ENCODE measurements around the gene LCP1.

Gene LCP1

DNA sequence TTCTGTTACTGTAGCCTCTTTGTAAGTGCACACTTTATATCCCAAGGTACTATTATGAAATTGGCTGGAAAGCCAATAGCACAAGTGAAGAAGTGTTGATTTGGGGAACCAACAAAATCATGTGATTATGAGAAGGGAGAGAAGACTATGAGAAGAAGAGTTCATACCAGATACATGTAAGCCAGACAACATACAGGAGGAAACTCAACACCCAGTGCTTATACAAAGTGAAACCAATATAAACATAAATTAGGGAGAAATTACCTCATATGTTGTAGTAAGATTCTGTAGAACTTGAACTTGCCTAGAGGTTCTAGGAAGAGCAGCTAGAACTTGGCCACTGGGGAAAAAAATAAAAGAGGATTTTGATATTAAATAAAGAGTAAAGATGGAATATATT, 94.5 kb downstream of the LCP1 start:
- Histone ChIP-seq H3K9me3 (ENCODE audit: control insufficient read depth, low read depth, low read length) (no peaks in the 10 kb centered on the region), H3K27me3 (ENCODE audit: control insufficient read depth, insufficient read depth, low read length) (no peaks in the 10 kb centered on the region), H3K9ac (ENCODE audit: low read length) (no peak overlapping the region), H3K4me3 (ENCODE audit: low read length) (no peak overlapping the region), H3K27ac (ENCODE audit: low read length) (no peak overlapping the region), H3K4me1 (ENCODE audit: control insufficient read depth, low read depth, low read length) (no peaks in the 10 kb centered on the region), H3K36me3 (ENCODE audit: control insufficient read depth, low read depth, low read length) (no peaks in the 10 kb centered on the region)

DNA sequence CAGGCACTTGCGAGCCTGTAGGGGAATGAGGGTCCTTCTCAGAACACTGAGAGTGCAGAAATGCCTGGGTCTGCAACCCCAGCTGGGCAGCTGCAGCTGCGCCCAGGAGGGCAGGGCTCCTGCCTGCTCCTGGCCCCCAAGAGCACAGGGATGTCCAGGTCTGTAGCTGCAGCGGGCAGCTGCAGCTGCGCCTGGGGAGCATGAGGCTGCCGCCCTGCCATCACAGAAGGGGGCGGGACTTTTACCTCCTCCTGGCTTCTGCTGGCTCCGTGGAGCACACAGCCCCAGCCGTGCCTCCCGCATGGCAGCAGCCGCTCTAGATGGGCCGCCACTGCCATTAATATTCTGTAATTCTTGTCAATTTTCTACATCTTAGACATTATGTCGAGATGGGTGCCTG, 95.0 kb downstream of the LCP1 start:
- no peak overlapping the region for H3K4me3 ChIP-seq (ENCODE audit: low read length)
- H3K9ac ChIP-seq (ENCODE audit: low read length) = no peak overlapping the region
- no peaks in the 10 kb centered on the region for H3K9me3 ChIP-seq (ENCODE audit: control insufficient read depth, low read depth, low read length)
- H3K4me1 ChIP-seq (ENCODE audit: control insufficient read depth, low read depth, low read length) = no peaks in the 10 kb centered on the region
- no peak overlapping the region for H3K27ac ChIP-seq (ENCODE audit: low read length)
- no peaks in the 10 kb centered on the region for H3K27me3 ChIP-seq (ENCODE audit: control insufficient read depth, insufficient read depth, low read length)
- no peaks in the 10 kb centered on the region for H3K36me3 ChIP-seq (ENCODE audit: control insufficient read depth, low read depth, low read length)

DNA sequence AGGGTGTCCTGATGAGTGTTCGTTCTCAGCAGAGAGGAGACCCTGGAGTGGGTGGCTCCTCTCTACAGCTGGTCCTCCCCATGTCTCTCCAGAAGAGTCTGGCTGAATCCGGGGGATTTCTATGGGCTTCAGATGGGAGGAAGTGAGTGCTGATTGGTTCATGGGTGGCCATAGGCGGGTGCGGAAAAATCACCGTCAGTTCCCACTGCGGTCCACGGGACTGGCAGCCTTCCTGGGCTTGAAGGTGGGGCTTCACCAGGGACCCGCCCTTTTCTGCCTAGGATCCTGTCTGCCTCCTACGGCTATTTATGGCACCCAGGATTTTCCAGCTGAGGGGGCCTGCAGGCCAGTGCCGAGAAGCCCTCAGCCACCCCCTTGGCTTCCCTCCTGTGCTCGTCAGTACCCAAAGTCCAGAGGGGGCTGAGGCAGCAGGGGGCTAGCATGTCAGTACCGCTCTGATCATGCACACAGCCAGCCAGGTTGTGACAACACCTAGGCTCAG, 95.5 kb downstream of the LCP1 start:
- Histone ChIP-seq H3K36me3 (ENCODE audit: control insufficient read depth, low read depth, low read length) (no peaks in the 10 kb centered on the region), H3K27me3 (ENCODE audit: control insufficient read depth, insufficient read depth, low read length) (no peaks in the 10 kb centered on the region), H3K9ac (ENCODE audit: low read length) (no peak overlapping the region), H3K27ac (ENCODE audit: low read length) (no peak overlapping the region), H3K9me3 (ENCODE audit: control insufficient read depth, low read depth, low read length) (no peaks in the 10 kb centered on the region), H3K4me1 (ENCODE audit: control insufficient read depth, low read depth, low read length) (no peaks in the 10 kb centered on the region), H3K4me3 (ENCODE audit: low read length) (no peak overlapping the region)

DNA sequence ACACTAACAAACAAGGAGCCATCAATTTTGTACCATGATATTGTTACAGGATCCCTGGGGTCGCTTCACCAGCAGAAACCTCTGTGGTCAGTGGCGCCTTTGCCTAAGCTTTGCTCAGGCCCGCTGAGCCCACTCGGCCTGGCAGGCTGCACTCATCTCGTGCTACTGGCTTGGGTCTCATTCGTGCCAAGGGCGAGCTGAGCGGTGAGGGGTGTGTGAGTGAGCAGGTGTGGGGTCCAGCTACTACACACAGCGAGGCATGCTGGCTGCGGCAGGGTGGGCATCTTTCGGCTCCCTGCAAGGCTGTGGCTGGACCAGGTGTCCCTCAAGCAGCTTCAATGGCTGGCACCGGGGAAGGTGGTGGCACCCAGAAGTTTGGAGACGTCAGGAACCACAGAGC, 96.2 kb downstream of the LCP1 start:
- no peaks in the 10 kb centered on the region for H3K27me3 ChIP-seq (ENCODE audit: control insufficient read depth, insufficient read depth, low read length)
- no peak overlapping the region for H3K4me3 ChIP-seq (ENCODE audit: low read length)
- no peaks in the 10 kb centered on the region for H3K4me1 ChIP-seq (ENCODE audit: control insufficient read depth, low read depth, low read length)
- H3K9ac ChIP-seq (ENCODE audit: low read length) = no peak overlapping the region
- H3K36me3 ChIP-seq (ENCODE audit: control insufficient read depth, low read depth, low read length) = no peaks in the 10 kb centered on the region
- H3K27ac ChIP-seq (ENCODE audit: low read length) = no peak overlapping the region
- H3K9me3 ChIP-seq (ENCODE audit: control insufficient read depth, low read depth, low read length) = no peaks in the 10 kb centered on the region

DNA sequence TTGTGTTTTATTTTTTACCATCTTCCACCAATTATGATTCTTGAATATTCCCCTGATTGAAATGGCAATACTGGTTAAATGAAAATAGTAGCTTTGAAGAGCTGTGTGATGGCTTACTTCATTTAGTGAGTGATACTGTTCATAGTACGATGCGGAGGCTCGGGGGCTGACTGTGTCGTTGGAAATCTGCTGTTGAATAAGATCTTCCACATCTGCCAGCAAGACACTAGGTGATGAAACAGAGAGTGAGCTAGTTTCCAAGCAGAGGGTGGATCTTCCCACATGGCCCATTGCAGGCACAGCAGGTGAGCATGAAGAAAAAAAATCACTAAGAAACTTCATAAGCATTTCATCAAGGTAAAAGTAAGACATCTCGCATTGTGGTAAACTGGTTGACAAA, 99.7 kb downstream of the LCP1 start:
- Histone ChIP-seq H3K9ac (ENCODE audit: low read length) (no peak overlapping the region), H3K36me3 (ENCODE audit: control insufficient read depth, low read depth, low read length) (no peaks in the 10 kb centered on the region)

DNA sequence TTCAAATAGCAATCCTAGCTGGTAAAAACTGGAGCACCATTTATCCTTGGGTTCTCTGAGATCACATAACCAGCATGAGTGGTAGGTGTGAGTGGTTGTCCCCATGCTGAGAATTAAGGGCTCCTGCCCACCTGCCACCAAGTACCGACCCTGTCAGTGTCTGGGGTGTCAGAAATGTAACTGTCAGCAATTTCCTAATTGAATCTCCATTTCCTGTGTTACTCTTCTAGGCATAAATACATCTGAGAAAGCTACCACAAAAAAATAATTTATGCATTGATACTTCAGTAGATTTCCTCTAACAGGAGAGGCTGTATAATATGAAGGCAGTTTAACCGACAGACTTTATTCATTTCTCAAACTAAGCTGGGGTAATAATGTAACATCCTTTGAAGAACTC, 102.2 kb downstream of the LCP1 start:
- H3K27me3 ChIP-seq (ENCODE audit: control insufficient read depth, insufficient read depth, low read length) = no peaks in the 10 kb centered on the region
- no peak overlapping the region for H3K9ac ChIP-seq (ENCODE audit: low read length)
- no peaks in the 10 kb centered on the region for H3K9me3 ChIP-seq (ENCODE audit: control insufficient read depth, low read depth, low read length)
- no peak overlapping the region for H3K4me3 ChIP-seq (ENCODE audit: low read length)
- H3K27ac ChIP-seq (ENCODE audit: low read length) = no peak overlapping the region
- H3K36me3 ChIP-seq (ENCODE audit: control insufficient read depth, low read depth, low read length) = no peaks in the 10 kb centered on the region
- H3K4me1 ChIP-seq (ENCODE audit: control insufficient read depth, low read depth, low read length) = no peaks in the 10 kb centered on the region

More for the DNA sequence above, 99.7 kb downstream of the LCP1 start:
- H3K4me1 ChIP-seq (ENCODE audit: control insufficient read depth, low read depth, low read length) = no peaks in the 10 kb centered on the region
- H3K4me3 ChIP-seq (ENCODE audit: low read length) = no peak overlapping the region
- H3K27ac ChIP-seq (ENCODE audit: low read length) = no peak overlapping the region
- H3K27me3 ChIP-seq (ENCODE audit: control insufficient read depth, insufficient read depth, low read length) = no peaks in the 10 kb centered on the region
- H3K9me3 ChIP-seq (ENCODE audit: control insufficient read depth, low read depth, low read length) = no peaks in the 10 kb centered on the region

DNA sequence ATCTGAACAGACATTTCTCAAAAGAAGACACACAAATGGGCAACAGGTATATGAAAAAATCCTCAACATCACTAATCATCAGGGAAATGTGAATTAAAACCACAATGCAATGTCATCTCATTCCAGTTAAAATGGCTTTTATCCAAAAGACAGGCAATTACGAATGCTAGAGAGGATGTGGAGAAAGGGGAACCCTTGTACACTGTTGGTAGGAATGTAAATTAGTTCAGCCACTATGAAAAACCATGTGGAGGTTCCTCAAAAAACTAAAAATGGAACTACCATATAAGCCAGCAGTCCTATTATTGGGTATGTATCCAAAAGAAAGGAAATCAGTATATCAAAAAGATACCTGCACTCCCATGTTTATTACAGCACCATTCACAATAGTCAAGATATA, 104.7 kb downstream of the LCP1 start:
- H3K27me3 ChIP-seq (ENCODE audit: control insufficient read depth, insufficient read depth, low read length) = no peaks in the 10 kb centered on the region
- H3K36me3 ChIP-seq (ENCODE audit: control insufficient read depth, low read depth, low read length) = no peaks in the 10 kb centered on the region
- H3K9ac ChIP-seq (ENCODE audit: low read length) = no peak overlapping the region
- no peaks in the 10 kb centered on the region for H3K4me1 ChIP-seq (ENCODE audit: control insufficient read depth, low read depth, low read length)
- no peak overlapping the region for H3K27ac ChIP-seq (ENCODE audit: low read length)
- H3K4me3 ChIP-seq (ENCODE audit: low read length) = no peak overlapping the region
- H3K9me3 ChIP-seq (ENCODE audit: control insufficient read depth, low read depth, low read length) = no peaks in the 10 kb centered on the region

DNA sequence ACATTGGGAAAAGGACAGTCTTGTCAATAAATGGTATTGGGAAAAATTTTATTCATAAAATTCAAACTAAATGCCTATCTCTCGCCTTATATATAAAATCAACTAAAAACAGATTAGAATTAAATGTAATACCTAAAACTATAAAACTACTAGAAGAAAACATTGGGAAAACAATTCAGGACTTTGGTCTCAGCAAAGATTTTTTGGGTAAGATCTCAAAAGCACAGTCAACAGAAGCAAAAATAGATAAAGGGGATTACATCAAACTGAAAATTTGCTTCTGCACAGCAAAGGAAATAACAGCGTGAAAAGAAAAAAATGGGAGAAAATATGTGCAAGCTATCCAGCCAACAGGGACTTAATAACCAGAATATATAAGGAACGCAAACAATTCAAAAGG, 105.2 kb downstream of the LCP1 start:
- H3K36me3 ChIP-seq (ENCODE audit: control insufficient read depth, low read depth, low read length) = no peaks in the 10 kb centered on the region
- H3K9me3 ChIP-seq (ENCODE audit: control insufficient read depth, low read depth, low read length) = no peaks in the 10 kb centered on the region
- no peak overlapping the region for H3K4me3 ChIP-seq (ENCODE audit: low read length)
- H3K27ac ChIP-seq (ENCODE audit: low read length) = no peak overlapping the region
- H3K9ac ChIP-seq (ENCODE audit: low read length) = no peak overlapping the region
- no peaks in the 10 kb centered on the region for H3K4me1 ChIP-seq (ENCODE audit: control insufficient read depth, low read depth, low read length)
- no peaks in the 10 kb centered on the region for H3K27me3 ChIP-seq (ENCODE audit: control insufficient read depth, insufficient read depth, low read length)

Measured in iPS-18a (cell line).